ENCODE measurements around the gene NEAT1.
"Not testable (repeated sequence)": the region's sequence is repeated elsewhere in the genome, so short reads cannot be mapped to it uniquely, and the experiment has no call there.

NEAT1 gene

DNA sequence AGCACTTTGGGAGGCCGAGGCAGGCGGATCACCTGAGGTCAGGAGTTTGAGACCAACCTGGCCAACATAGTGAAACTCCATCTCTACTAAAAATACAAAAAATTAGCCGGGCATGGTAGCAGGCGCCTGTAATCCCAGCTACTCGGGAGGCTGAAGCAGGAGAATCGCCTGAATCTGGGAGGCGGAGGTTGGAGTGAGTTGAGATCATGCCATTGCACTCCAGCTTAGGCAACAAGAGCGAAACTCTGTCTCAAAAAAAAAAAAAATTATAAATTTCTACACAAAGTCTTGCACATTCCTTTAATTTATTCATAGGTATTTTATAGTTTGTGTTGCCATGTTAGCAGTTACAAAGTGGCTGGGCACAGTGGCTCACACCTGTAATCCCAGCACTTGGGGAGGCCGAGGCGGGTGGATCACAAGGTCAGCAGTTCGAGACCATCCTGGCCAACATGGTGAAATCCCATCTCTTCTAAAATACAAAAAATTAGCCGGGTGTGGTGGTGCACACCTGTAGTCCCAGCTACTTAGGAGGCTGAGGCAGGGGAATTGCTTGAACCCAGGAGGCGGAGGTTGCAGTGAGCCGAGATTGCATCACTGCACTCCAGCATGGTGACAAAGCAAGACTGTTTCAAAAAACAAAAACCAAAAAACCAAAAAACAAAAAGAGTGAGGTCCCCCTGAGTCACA, 50.1 kb downstream of the NEAT1 start:
- not testable (repeated sequence) for H3K27me3 ChIP-seq (ENCODE audit: control insufficient read depth in 2 of 2, insufficient read depth in 2 of 2, low read length in 2 of 2); H3K9me3 ChIP-seq (ENCODE audit: control insufficient read depth in 2 of 2, low read length in 2 of 2); H3K4me3 ChIP-seq (ENCODE audit: low read length in 2 of 2); H3K36me3 ChIP-seq (ENCODE audit: control insufficient read depth in 2 of 2, insufficient read depth in 2 of 2, low read length in 2 of 2)
- Histone ChIP-seq H3K27ac (ENCODE audit: low read depth in 2 of 2, low read length in 2 of 2) (peak overlapping the region; percentile 92 to 98), H3K9ac (ENCODE audit: low read depth in 1 of 2, low read length in 2 of 2) (peak overlapping the region; percentile 41 to 86), H3K4me1 (ENCODE audit: control insufficient read depth in 2 of 2, insufficient read depth in 2 of 2, low read length in 2 of 2) (peaks cover 29 to 39% of the 10 kb centered on the region in 2 donors)

DNA sequence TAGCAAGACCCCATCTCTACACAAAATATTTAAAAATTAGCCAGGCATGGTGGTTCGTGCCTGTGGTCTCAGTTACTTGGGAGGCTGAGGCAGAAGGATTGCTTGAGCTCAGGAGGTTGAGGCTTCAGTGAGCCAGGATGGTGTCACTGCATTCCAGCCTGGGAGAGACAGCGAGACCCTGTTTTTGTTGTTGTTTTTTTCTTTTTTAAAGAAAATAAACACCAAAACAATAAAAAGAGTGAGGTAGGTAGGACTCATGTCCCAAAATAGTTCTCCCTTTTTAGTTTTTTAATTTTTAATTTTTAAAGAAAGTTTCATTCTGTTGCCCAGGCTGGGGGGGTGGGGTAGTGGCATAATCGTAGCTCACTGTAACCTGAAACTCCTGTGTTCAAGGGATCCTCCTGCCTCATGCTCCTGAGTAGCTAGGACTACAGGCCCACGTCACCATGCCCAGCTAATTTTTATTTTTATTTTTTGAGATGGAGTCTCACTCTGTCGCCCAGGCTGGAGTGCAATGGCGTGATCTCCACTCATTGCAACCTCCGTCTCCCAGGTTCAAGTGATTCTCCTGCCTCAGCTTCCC, 50.8 kb downstream of the NEAT1 start:
- H3K36me3 ChIP-seq (ENCODE audit: control insufficient read depth in 2 of 2, insufficient read depth in 2 of 2, low read length in 2 of 2), result no peaks in the 10 kb centered on the region
- H3K9me3 ChIP-seq (ENCODE audit: control insufficient read depth in 2 of 2, low read length in 2 of 2), result no peaks in the 10 kb centered on the region
- H3K27ac ChIP-seq (ENCODE audit: low read depth in 2 of 2, low read length in 2 of 2), result peak overlapping the region; percentile 42 to 70
- H3K9ac ChIP-seq (ENCODE audit: low read depth in 1 of 2, low read length in 2 of 2), result no peak overlapping the region
- H3K4me3 ChIP-seq (ENCODE audit: low read length in 2 of 2), result no peak overlapping the region
- peaks cover 35 to 44% of the 10 kb centered on the region in 2 donors for H3K4me1 ChIP-seq (ENCODE audit: control insufficient read depth in 2 of 2, insufficient read depth in 2 of 2, low read length in 2 of 2)
- H3K27me3 ChIP-seq (ENCODE audit: control insufficient read depth in 2 of 2, insufficient read depth in 2 of 2, low read length in 2 of 2), result no peaks in the 10 kb centered on the region

GRCh38 chr11:65474864-65475263, 52.3 kb downstream of the NEAT1 start:
- H3K27me3 ChIP-seq (ENCODE audit: control insufficient read depth in 2 of 2, insufficient read depth in 2 of 2, low read length in 2 of 2), result no peaks in the 10 kb centered on the region
- H3K36me3 ChIP-seq (ENCODE audit: control insufficient read depth in 2 of 2, insufficient read depth in 2 of 2, low read length in 2 of 2), result no peaks in the 10 kb centered on the region
- H3K4me3 ChIP-seq (ENCODE audit: low read length in 2 of 2), result no peak overlapping the region
- no peaks in the 10 kb centered on the region for H3K9me3 ChIP-seq (ENCODE audit: control insufficient read depth in 2 of 2, low read length in 2 of 2)
- no peak overlapping the region for H3K9ac ChIP-seq (ENCODE audit: low read depth in 1 of 2, low read length in 2 of 2)
- H3K4me1 ChIP-seq (ENCODE audit: control insufficient read depth in 2 of 2, insufficient read depth in 2 of 2, low read length in 2 of 2), result peaks cover 47 to 54% of the 10 kb centered on the region in 2 donors
- peak overlapping the region; percentile 50 to 100 for H3K27ac ChIP-seq (ENCODE audit: low read depth in 2 of 2, low read length in 2 of 2)

- H3K4me3 ChIP-seq (ENCODE audit: low read length in 2 of 2), result peak overlapping the region; percentile 85 to 95
- H3K9me3 ChIP-seq (ENCODE audit: control insufficient read depth in 2 of 2, low read length in 2 of 2), result no peaks in the 10 kb centered on the region
- H3K9ac ChIP-seq (ENCODE audit: low read depth in 1 of 2, low read length in 2 of 2), result peak overlapping the region; percentile 97 to 99
- H3K36me3 ChIP-seq (ENCODE audit: control insufficient read depth in 2 of 2, insufficient read depth in 2 of 2, low read length in 2 of 2), result no peaks in the 10 kb centered on the region
- peaks cover 44 to 51% of the 10 kb centered on the region in 2 donors for H3K4me1 ChIP-seq (ENCODE audit: control insufficient read depth in 2 of 2, insufficient read depth in 2 of 2, low read length in 2 of 2)
- H3K27me3 ChIP-seq (ENCODE audit: control insufficient read depth in 2 of 2, insufficient read depth in 2 of 2, low read length in 2 of 2), result no peaks in the 10 kb centered on the region
- H3K27ac ChIP-seq (ENCODE audit: low read depth in 2 of 2, low read length in 2 of 2), result peak overlapping the region; percentile 100
Observed at GRCh38 chr11:65476632-65477148, 54.1 kb downstream of the NEAT1 start.

- no peaks in the 10 kb centered on the region for H3K27me3 ChIP-seq (ENCODE audit: control insufficient read depth in 2 of 2, insufficient read depth in 2 of 2, low read length in 2 of 2)
- H3K9ac ChIP-seq (ENCODE audit: low read depth in 1 of 2, low read length in 2 of 2), result peak overlapping the region; percentile 99
- no peaks in the 10 kb centered on the region for H3K36me3 ChIP-seq (ENCODE audit: control insufficient read depth in 2 of 2, insufficient read depth in 2 of 2, low read length in 2 of 2)
- peak overlapping the region; percentile 85 to 95 for H3K4me3 ChIP-seq (ENCODE audit: low read length in 2 of 2)
- peak overlapping the region; percentile 100 for H3K27ac ChIP-seq (ENCODE audit: low read depth in 2 of 2, low read length in 2 of 2)
- H3K9me3 ChIP-seq (ENCODE audit: control insufficient read depth in 2 of 2, low read length in 2 of 2), result no peaks in the 10 kb centered on the region
- peaks cover 39 to 44% of the 10 kb centered on the region in 2 donors for H3K4me1 ChIP-seq (ENCODE audit: control insufficient read depth in 2 of 2, insufficient read depth in 2 of 2, low read length in 2 of 2)
Observed at GRCh38 chr11:65477149-65477965, 54.8 kb downstream of the NEAT1 start.

GRCh38 chr11:65478388-65479183, 56.0 kb downstream of the NEAT1 start:
- H3K4me1 ChIP-seq (ENCODE audit: control insufficient read depth in 2 of 2, insufficient read depth in 2 of 2, low read length in 2 of 2), result peaks cover 36 to 43% of the 10 kb centered on the region in 2 donors
- peak overlapping the region; percentile 100 for H3K27ac ChIP-seq (ENCODE audit: low read depth in 2 of 2, low read length in 2 of 2)
- H3K36me3 ChIP-seq (ENCODE audit: control insufficient read depth in 2 of 2, insufficient read depth in 2 of 2, low read length in 2 of 2), result no peaks in the 10 kb centered on the region
- H3K27me3 ChIP-seq (ENCODE audit: control insufficient read depth in 2 of 2, insufficient read depth in 2 of 2, low read length in 2 of 2), result no peaks in the 10 kb centered on the region
- no peaks in the 10 kb centered on the region for H3K9me3 ChIP-seq (ENCODE audit: control insufficient read depth in 2 of 2, low read length in 2 of 2)
- H3K4me3 ChIP-seq (ENCODE audit: low read length in 2 of 2), result peak overlapping the region; percentile 39 to 57
- H3K9ac ChIP-seq (ENCODE audit: low read depth in 1 of 2, low read length in 2 of 2), result peak overlapping the region; percentile 69 to 99

DNA sequence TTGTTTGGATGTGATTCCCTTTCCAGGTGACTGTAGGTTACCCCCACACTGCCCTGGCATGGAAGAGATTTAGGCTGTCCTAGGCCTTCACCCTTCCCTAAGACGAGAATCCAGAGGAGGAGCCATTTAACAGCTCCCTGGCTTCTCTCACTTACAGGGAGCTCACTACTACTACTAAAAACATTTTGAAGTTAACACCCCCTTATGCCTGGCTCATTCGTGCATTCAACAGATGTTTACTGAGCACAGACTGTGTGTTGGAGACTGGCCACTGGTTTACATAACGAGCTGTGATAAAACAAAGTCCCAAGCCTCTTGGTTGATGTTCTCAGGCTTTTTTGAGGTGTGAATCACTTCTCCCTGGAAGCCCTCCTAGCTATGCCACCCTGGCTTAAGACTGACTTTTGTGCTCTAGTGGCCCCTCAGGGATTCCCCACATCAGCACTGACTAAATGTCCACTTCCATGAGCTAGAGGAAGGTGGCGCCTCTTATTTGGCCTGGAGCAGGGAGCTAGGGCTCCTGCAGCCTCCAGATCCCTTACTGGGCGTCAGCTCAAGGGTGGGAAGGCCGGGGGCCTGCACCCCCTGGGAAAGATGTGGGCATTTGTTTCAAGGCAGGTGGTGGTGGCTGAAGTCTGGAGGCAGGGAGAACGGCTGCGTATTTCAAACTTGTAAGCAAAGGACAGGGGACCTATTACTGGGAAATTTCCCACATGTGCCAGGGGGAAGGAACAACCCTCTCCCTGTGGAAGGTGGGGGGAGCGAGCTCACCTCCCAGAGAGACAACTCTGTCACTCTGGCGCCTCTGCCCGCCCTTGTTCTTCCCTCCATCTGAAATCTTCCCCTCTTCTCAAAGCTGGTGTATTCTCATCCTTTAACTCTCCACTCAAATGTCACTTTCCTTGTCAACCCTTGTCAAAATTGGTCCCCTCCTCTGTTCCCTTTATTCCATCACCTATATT, 56.9 kb downstream of the NEAT1 start:
- H3K9ac ChIP-seq (ENCODE audit: low read depth in 1 of 2, low read length in 2 of 2), result peak overlapping the region; percentile 69 to 99
- H3K4me1 ChIP-seq (ENCODE audit: control insufficient read depth in 2 of 2, insufficient read depth in 2 of 2, low read length in 2 of 2), result peaks cover 33 to 40% of the 10 kb centered on the region in 2 donors
- H3K27me3 ChIP-seq (ENCODE audit: control insufficient read depth in 2 of 2, insufficient read depth in 2 of 2, low read length in 2 of 2), result no peaks in the 10 kb centered on the region
- no peaks in the 10 kb centered on the region for H3K9me3 ChIP-seq (ENCODE audit: control insufficient read depth in 2 of 2, low read length in 2 of 2)
- no peaks in the 10 kb centered on the region for H3K36me3 ChIP-seq (ENCODE audit: control insufficient read depth in 2 of 2, insufficient read depth in 2 of 2, low read length in 2 of 2)
- peak overlapping the region; percentile 100 for H3K27ac ChIP-seq (ENCODE audit: low read depth in 2 of 2, low read length in 2 of 2)
- peak overlapping the region; percentile 39 to 57 for H3K4me3 ChIP-seq (ENCODE audit: low read length in 2 of 2)

GRCh38 chr11:65482306-65482850, 59.8 kb downstream of the NEAT1 start:
- Histone ChIP-seq H3K27me3 (ENCODE audit: control insufficient read depth in 2 of 2, insufficient read depth in 2 of 2, low read length in 2 of 2) (no peaks in the 10 kb centered on the region), H3K9ac (ENCODE audit: low read depth in 1 of 2, low read length in 2 of 2) (no peak overlapping the region), H3K4me3 (ENCODE audit: low read length in 2 of 2) (no peak overlapping the region), H3K36me3 (ENCODE audit: control insufficient read depth in 2 of 2, insufficient read depth in 2 of 2, low read length in 2 of 2) (no peaks in the 10 kb centered on the region), H3K4me1 (ENCODE audit: control insufficient read depth in 2 of 2, insufficient read depth in 2 of 2, low read length in 2 of 2) (peaks cover 30 to 40% of the 10 kb centered on the region in 2 donors), H3K9me3 (ENCODE audit: control insufficient read depth in 2 of 2, low read length in 2 of 2) (no peaks in the 10 kb centered on the region), H3K27ac (ENCODE audit: low read depth in 2 of 2, low read length in 2 of 2) (no peak overlapping the region)

- no peaks in the 10 kb centered on the region for H3K27me3 ChIP-seq (ENCODE audit: control insufficient read depth in 2 of 2, insufficient read depth in 2 of 2, low read length in 2 of 2)
- peak overlapping the region in 1 of 2 donors; percentile 11 for H3K9ac ChIP-seq (ENCODE audit: low read depth in 1 of 2, low read length in 2 of 2)
- H3K36me3 ChIP-seq (ENCODE audit: control insufficient read depth in 2 of 2, insufficient read depth in 2 of 2, low read length in 2 of 2), result no peaks in the 10 kb centered on the region
- H3K4me3 ChIP-seq (ENCODE audit: low read length in 2 of 2), result no peak overlapping the region
- H3K4me1 ChIP-seq (ENCODE audit: control insufficient read depth in 2 of 2, insufficient read depth in 2 of 2, low read length in 2 of 2), result peaks cover 39 to 47% of the 10 kb centered on the region in 2 donors
- H3K9me3 ChIP-seq (ENCODE audit: control insufficient read depth in 2 of 2, low read length in 2 of 2), result no peaks in the 10 kb centered on the region
- peak overlapping the region; percentile 54 to 60 for H3K27ac ChIP-seq (ENCODE audit: low read depth in 2 of 2, low read length in 2 of 2)
Observed at GRCh38 chr11:65485920-65486219, 63.3 kb downstream of the NEAT1 start.

All from mucosa of rectum (tissue), 2 donors.